ENCODE data around the gene PCDH15.
"Not testable (repeated sequence)": the region's sequence is repeated elsewhere in the genome, so short reads cannot be mapped to it uniquely, and the experiment has no call there.

The PCDH15 gene

DNA sequence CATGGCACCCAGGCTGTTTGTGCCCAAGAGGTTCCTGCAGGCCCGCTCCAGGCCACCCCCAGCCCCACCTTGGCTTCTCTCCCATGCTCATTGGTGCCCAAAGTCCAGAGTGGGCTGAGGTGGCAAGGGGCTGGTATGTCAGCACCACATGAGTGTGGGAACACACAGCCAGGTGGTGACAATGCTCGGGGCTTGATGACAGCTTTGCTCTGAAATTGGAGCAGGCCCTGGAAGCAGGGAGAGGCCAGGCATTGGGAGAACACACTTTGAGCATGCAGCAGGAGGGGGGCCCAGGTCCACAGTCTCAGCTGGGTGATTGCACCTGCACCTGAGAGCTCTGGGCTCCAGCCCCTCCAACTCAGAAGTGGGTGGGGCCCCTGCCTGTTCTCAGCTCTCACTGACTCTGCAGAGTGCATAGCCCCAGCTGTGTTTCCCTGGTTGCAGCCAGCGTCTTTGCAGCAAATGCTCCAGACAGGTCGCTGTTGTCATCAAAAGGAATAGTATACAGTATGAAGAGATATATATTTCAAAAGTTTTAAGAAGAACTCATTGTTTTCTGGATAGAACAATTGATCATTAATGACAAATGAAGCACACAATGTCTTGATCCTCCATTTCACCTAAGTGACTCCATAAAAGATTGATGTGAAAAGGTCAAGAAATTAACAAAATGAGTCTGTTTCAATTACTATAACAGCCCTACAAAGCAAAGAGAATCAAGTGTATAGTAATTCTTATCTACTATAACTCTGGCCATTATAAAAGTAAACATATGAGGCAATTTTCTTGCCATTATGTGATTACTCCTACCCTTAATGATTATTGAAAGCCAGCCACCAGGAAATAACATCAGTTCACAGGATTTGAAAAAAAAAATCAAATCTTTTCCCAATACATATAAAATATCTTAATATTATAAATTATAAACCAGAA, 848.1 kb downstream of the PCDH15 start:
- no peak for DNase-seq

DNA sequence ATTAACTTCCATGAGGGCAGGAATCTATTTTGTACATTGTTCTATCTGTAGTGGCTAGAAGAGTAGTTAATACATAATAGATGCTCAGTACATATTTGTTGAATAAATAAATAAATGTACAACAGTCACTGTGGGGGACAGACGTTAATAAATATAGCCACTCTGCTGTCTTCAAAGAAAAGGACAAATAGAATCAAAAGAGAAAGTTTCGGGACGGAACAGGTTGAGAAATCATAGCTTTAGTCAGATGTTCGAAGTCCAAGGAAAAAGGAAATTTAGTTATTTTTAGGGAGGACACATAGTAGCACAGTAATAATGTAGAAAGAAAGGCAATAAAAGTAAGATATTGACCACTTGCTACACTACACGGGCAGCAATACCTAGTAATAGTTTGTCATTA, 861.4 kb downstream of the PCDH15 start:
- no peak for DNase-seq

DNA sequence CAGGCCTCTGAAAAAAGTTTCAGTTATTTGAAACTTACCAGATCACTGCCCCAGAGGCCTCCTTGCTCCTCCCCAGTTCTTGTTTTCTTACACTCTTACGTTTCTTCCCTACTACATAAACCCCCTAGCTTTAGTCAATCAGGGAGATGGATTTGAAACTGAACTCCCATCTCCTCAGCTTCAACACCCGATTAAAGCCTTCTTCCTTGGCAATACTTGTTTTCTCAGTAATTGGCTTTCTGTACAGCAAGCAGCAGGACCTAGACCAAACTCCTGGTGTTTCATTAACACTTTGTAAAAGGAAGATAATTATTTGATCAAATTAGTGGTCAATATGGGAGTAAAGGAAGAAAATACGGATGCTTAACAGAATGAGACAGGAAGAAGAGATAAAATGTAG, 870.4 kb downstream of the PCDH15 start:
- DNase-seq = no peak

DNA sequence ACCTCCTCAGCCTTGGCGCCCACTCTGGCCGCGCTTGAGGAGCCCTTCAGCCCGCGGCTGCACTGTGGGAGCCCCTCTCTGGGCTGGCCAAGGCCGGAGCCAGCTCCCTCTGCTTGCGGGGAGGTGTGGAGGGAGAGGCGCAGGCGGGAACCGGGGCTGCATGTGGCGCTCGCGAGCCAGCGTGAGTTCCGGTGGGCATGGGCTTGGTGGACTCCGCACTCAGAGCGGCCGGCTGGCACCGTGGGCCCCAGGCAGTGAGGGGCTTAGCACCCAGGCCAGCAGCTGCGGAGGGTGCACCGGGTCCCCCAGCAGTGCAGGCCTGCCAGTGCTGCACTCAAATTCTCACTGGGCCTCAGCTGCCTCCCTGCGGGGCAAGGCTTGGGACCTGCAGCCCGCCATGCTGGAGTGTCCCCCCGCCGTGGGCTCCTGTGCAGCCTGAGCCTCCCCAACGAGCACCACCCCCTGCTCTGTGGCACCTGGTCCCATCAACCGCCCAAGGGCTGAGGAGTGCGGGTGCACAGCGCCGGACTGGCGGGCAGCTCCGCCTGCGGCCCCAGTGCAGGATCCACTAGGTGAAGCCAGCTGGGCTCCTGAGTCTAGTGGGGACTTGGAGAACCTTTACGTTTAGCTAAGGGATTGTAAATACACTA, 876.9 kb downstream of the PCDH15 start:
- not testable (repeated sequence) for DNase-seq

DNA sequence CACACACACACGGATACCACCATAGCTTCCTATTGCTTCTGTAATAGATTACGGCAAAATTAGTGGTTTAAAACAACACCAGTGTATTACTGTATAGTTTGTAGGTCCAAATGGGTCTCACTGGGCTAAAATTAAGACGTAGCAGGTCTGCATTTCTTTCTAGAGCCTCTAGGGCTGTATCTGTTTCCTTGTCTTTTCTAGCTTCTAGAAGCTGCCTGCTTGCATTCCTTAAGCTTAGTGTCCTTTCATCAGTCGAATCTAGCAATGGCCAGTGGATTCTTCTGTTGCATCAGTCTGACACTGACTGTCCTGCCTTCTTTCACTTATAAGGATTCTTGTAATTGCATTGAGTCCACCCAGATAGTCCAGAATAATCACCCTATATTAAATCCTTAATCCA, 882.3 kb downstream of the PCDH15 start:
- DNase-seq = no peak

DNA sequence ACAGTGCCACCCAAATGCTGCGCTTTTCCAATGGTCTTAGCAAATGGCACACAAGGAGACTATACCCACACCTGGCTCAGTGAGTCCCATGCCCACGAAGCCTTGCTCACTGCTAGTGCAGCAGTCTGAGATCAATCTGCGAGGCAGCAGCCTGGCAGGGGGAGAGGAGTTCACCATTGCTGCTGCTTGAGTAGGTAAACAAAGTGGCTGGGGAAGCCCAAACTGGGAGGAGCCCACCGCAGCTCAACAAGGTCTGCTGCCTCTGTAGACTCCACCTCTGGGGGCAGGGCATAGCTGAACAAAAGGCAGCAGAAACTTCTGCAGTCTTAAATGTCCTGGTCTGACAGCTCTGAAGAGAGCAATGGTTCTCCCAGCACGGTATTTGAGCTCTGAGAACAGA, 891.2 kb downstream of the PCDH15 start:
- DNase-seq = no peak

DNA sequence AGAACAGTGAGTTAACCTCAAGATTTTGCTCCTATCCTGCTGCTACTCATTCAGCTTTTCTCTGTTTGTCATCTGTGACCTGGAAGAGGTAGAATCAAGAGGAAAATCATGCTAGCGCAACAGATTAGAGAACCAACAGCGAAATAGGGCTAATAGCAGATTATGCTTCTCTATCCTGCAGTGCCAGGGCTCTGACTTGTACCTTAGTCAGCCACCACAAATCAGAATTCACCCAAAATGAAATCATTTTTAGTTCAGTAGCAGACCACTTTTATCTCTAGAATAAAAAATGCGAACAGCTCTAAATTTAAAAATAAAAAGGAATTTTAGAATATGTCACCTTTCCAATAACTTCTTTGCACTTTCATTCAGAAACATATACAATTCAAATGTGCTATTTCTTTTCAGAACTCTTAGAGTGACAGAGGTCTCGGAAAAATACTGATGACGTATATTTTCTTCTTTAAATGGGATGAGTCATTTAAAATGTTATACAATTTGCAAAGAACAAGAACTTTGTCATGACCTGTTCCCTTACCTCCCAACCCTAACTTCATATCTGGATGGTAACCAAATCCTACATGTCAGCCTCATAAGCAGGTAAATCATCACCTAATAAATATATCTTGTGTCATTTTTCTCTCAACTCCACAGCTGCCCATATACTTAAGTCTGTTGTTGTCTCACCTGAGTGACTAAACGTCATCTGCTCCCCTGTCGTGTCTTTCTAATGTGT, 896.4 kb downstream of the PCDH15 start:
- DNase-seq = no peak

DNA sequence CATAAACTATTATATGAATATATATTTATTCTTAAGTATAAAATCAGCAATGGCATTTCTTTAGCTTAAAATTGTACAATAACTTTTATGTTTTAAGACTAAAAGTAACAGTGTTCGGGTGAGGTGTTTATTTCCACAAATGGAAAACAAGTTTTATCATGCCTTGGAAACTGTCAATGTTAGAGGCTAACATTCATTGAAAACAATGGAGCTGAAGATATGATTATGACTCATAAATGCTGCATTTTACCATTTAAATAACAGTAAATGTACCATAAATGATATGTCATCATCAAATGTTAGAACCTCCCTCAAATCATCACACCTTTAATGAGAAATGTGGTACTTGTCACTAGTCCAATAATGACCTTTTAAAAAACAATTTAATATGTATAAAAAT, 897.3 kb downstream of the PCDH15 start:
- DNase-seq = no peak

DNA sequence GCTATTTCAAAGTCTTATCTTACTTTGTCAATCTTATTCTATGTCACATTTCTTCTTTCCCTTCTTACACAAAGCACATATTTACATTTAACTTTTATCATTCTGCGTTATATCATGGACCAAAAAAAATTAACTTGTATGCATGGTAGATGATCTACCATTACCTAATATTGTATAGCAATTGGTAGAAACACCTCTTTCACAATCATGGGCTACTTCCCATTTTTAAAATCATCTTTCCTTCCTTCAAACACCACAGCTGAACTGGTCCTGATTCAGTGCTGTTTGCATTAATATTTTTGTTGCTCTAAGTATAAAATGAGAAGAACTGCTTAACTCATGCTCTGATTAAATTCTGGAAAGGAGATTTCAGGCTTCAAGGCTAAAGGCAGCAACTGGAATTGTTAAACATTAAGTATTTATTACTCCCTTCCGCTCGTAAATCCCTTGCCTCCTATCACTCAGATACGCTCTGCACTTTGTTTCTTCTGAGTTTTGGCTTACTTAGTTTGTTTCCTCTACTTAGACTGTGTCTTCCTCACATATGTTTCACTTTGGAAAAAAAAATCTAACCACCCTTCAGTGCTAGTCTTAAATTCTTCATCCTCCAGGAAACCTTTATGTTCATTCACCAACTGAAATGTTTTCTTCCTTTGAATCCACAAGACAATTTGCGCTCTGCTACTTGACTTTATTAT, 901.4 kb downstream of the PCDH15 start:
- DNase-seq = no peak

DNA sequence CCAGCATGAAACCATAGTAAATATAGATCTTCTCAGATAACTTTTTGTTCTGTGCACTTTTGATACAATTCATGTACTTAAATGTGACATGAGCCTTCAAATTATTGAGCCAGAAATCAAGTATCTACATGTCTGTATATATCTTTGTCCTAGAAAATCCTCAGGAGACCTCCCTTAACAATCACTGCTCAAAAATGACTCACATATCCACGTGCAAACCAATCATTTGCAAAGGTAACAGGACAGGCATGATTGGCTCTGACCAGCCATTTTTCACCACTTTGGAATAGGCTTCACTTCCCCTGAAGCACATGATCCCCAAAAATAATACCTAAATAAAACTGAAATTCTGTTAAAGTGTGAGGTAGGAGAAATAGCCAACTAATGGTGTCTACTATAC, 902.5 kb downstream of the PCDH15 start:
- no peak for DNase-seq

DNA sequence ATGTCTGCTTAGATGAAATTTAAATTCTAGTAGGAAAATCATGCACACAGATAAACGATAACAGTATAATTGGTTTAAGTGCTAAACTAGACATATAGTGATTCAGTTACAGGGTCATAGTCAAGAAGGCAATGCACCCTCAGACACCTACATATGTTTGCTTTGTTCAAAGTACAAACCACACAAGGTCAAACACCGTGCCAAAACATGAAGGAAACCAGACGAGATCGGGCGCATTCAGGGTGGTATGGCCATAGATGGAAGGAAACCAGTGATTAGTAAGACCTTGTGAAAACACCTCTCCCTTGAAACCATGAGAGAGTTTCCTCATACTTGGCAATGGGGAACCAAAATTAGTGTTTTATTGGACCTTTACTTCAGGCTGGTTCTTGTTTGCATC, 906.9 kb downstream of the PCDH15 start:
- DNase-seq = no peak

DNA sequence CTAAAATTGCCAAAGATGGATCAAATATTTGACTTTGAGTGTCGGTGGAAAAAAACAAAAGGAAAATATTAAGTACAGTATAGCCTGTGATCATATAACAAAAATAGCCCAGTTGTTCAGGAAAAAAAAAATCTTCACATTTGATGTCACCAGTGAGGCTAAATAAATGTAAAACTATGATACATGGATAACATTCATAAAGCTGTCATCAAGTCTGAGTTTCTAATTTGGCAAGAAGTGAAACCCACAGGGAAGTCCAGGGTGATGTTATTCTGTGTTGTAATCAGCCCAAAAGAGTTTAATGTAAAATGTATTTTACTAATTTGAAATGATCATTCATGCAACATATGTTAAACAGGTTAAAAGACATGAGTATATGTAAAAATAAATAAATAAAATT, 908.0 kb downstream of the PCDH15 start:
- DNase-seq = no peak

DNA sequence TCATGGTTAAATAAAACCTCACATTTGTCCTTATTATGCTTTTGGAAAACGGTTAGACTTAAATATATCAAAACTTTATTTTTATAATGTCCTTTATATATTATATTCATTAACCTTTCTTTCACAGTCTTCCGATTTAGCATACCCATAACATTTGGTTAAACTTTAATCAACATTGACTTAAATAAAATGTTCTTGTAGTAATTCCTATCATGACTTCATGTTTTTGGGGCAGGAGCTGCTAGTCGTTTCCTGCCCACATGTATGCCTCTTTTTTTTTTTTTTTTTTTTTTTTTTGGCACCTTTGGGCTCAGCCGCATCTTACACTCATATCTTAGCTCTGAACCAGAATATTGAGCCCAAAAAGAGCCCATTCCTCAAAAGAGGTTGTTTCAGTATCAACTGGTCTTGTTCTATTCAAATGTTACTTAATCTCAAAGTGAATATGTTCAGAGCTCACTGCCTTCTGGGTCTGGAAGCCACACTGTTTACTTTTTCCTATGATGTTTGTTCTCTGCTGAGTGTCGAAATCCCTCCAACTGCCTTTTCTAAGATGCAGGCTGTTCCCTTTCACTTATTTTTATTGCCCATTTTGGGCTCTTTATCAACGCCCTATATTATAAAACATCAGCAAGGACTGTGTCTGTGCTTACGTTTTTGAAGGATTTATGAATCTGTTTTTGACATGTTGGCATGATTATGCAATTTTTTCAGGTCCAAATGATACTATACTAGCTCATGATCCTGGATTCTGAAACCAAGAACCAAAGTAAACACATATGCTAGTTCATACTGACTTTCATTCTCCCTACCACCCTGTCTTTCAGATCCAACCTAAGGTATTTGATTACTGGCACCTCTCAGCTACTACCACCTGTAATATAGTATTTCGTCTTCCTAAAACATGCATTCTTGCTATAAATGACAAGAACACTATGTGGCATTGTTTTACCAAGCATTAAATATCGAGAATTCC, 914.4 kb downstream of the PCDH15 start:
- no peak for DNase-seq

DNA sequence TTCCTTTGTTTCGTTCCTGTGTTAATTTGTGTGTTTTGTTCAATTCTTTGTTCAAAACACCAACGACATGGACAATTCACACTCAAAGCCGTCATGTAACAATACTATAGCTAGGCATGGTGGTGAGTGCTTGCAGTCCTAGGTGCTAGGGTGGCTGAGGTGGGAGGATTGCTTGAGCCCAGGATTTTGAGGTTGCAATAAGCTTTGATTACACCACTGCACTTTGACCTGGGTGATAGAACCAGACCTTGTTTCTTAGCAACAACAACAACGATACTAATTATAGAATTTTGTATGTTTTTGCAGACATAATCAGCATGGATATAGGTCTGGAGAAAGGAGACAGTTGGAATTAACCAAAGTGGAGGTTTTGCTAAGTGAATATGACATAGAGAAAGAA, 936.2 kb downstream of the PCDH15 start:
- DNase-seq = no peak

DNA sequence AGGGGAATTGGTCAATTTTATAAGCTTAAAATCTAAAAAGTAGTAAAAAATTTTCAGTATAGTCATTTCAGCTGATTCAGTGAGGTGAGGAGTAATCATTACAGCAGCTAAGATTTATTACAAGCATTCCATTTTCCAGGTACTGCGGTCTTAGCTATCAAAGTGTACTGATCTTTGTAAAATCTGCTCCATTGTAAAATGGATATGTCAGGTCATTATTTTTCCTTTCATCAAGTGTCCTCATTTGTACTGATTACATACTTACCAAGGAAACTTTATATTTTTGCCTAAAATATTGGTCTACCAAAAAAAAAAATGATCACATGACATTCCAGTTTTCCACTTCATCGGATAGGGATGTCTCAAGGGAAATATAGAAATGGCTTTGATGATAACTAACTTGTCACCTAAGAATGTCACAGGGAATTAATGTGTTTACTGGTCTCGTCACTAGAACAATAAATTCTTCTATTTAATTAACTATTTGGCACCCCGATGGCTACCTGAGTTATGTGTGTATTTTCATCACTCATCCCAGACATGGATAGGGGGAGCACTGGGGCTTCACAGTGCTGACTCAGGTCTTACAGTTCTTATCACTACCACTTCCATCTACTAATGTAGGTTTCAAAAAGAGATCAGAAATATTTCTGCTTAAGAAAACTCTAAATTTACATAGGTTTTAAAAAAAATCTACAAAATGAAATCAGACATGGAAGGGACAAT, 948.4 kb downstream of the PCDH15 start:
- DNase-seq = no peak

DNA sequence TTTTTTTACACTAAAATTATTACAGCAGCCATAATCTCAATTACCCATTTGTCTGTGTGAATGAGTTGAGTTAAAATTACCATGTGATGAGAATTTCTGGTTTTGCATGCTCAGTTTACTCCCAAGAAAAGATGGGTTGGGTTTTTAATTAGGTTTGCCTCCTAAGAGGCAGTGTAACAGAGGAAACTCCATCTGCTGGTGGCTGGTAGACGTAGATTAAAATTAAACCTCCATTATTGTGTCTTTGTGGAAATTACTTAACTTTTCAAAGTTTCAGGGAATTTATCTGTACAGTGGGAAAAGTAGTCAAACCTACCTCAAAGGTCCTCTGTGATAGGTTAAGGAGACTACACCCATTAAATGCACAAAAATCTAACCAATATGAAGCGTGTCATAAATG, 954.2 kb downstream of the PCDH15 start:
- no peak for DNase-seq

DNA sequence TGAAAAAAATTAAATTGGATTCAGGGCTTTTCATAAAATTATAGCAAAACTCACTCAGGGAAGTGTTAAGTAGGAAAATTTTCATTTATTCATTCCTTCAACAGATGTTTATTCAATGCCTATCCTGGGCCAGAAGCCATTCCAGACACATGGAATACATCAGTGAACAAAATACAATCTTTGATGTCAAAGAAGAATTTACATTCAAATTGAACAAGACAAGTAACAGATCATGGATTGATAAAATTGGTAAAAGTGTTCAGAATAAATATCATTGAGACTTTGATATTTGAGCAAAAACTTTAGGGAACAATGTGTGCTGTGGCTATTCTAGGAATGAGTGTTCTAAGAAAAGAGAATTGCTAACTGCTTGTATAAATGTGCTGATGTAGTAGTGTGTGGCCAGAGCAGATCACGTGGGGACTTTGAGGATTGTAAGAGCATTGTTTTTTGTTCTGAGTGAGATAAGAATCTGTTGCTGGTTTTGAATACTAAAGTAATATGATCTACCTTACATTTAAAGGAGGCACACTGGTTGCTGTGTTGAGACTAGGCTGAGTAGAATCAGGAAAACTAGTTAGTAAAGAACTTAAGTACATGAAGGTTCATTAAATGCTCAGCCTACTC, 957.2 kb downstream of the PCDH15 start:
- DNase-seq = no peak

DNA sequence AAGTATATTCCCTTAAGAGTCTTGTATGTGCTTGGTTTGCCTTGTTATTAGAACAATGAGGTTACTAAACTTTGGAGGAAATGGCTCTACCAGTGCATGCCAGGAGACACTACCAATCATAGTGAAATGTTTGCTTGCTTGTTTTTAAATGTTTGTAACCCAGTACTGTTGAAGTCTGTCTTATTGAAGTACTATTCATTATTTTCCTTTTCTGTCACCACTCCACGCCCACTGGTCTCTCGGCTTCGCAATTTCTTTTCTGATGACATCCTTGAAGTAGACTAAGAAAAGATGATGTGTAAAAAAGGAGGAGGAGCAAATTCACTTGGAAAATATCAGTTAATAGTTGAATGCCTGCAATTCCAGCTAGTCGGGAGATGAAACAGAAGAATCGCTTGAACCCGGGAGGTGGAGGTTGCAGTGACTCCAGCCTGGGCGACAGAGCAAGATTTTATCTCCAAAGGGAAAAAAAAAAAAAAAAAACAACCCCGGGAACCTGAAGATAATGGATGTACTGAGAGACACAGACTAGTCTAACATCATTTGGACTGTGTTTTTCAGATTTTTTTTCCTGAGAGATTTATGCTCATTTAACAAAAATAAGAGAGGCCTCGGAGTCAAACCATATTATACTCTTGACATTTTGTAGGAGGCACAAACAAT, 959.4 kb downstream of the PCDH15 start:
- DNase-seq = no peak

DNA sequence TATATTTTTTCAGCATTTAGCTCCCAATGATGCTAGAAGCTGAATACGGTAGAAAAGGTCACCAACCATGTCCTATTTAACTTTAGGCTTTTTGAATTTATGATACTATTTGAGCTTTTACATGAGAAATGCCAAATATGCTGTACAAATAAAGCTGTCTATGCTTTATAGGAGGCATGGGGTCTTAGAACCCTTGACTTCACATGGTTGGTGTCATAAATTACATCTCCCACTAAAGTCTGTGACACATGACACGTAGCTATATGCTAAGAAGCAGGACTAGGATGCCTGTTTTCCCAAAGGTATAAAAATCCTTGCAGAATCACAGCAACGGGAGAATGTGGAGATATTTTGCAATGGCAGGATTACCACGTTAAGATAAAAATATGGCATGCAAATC, 960.4 kb downstream of the PCDH15 start:
- no peak for DNase-seq

DNA sequence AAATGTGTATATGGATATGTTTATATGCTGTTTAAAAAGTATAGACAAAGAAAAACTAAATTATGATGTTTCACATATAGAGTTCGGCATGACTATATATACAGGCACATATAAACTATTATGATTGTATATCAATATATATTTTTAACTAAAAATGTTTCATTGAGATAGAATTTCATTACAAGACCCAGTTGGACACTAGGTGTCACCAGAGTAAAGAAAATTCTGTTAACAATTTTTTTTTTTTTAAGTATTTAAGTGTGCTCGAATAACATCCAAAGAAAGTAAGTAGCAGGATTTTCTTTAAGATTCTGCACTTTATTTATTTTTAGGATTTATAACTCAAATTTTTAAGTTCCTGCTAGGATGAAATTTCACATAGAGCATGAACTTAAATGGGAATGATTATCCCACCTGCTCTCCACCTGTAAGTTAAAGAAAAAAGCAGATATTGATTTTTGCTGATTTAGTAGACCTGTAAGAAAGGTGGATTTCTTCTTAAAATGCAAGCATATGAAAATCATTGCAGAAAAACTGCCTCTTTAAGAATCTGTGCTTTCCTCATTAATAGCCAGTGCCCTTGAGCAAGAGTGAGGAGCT, 961.5 kb downstream of the PCDH15 start:
- no peak for DNase-seq
